HFFc6 (cell line): ENCODE data around the gene PARD3B. TPM values are rescaled to one million over a fixed set of nuclear protein-coding genes. Genes with fewer than 3 reads are reported as not detected.

Experiments used
- DNase-seq: peaks from one replicate; pipeline ENCODE4 v3.0.0-alpha.2; 2018
- H3K27ac Mint-ChIP-seq: 2 replicates; pipeline ENCODE4 v1.8.0; 2020; ENCODE audit warnings: mild to moderate bottlenecking, mixed read lengths
- H3K27me3 Mint-ChIP-seq: 2 replicates; pipeline ENCODE4 v1.8.0; 2021; ENCODE audit warnings: mild to moderate bottlenecking, moderate library complexity, mixed read lengths; ENCODE audit not compliant: insufficient read depth
- H3K36me3 Mint-ChIP-seq: 2 replicates; pipeline ENCODE4 v1.8.0; 2021; ENCODE audit warnings: low read depth, mixed read lengths
- H3K4me1 Mint-ChIP-seq: 2 replicates; pipeline ENCODE4 v1.8.0; 2020; ENCODE audit warnings: low read depth, mixed read lengths
- H3K4me3 Mint-ChIP-seq: 2 replicates; pipeline ENCODE4 v1.8.0; 2020; ENCODE audit warnings: mild to moderate bottlenecking, moderate library complexity, mixed read lengths
- H3K9me3 Mint-ChIP-seq: 2 replicates; pipeline ENCODE4 v1.8.0; 2020; ENCODE audit warnings: mild to moderate bottlenecking, mixed read lengths
- CTCF ChIP-seq: fragments of 200-600 bp; sonication (generic); IDR thresholded peaks from 2 replicates; pipeline ENCODE4 v1.5.0; 2021; ENCODE audit warnings: antibody characterized with exemption, mild to moderate bottlenecking
- total RNA-seq, 6 experiments: library from RNA; stranded (reverse); fragmentation: NEBNext Ultra II Directional; extraction: Animal tissue kit (Norgen Biotek cat#: 25700); gene quantifications; 2 replicates in 1 of 6; 3 replicates in 5 of 6; pipeline ENCODE4 v1.2.3, GENCODE V29; 2021

PARD3B gene
- total RNA-seq, 6 experiments from 2014 or later = 14.0 to 22.4 (median 15.3) TPM

GRCh38 chr2:204770735-204771134, 225.5 kb downstream of the PARD3B start:
- no peaks in the 10 kb centered on the region for H3K36me3 Mint-ChIP-seq
- no peaks in the 10 kb centered on the region for H3K27me3 Mint-ChIP-seq
- no peak overlapping the region for H3K27ac Mint-ChIP-seq
- no peaks in the 10 kb centered on the region for H3K9me3 Mint-ChIP-seq
- H3K4me1 Mint-ChIP-seq = peaks cover 4% of the 10 kb centered on the region
- no peak for TF ChIP-seq CTCF
- H3K4me3 Mint-ChIP-seq = no peak overlapping the region
- DNase-seq = no peak

GRCh38 chr2:204771721-204772120, 226.4 kb downstream of the PARD3B start:
- no peak overlapping the region for H3K4me3 Mint-ChIP-seq
- TF ChIP-seq CTCF = no peak
- no peak overlapping the region for H3K27ac Mint-ChIP-seq
- no peaks in the 10 kb centered on the region for H3K27me3 Mint-ChIP-seq
- no peak for DNase-seq
- no peaks in the 10 kb centered on the region for H3K9me3 Mint-ChIP-seq
- H3K4me1 Mint-ChIP-seq = peaks cover 14% of the 10 kb centered on the region
- H3K36me3 Mint-ChIP-seq = no peaks in the 10 kb centered on the region

- Mint-ChIP-seq H3K36me3 (no peaks in the 10 kb centered on the region), H3K27ac (no peak overlapping the region), H3K27me3 (no peaks in the 10 kb centered on the region), H3K9me3 (no peaks in the 10 kb centered on the region), H3K4me3 (no peak overlapping the region), H3K4me1 (peaks cover 22% of the 10 kb centered on the region)
- no peak for TF ChIP-seq CTCF
- DNase-seq = no peak
These were observed 227.3 kb downstream of the PARD3B start for GRCh38 chr2:204772546-204772945.

- Mint-ChIP-seq H3K27ac (no peak overlapping the region; the same call in 1 of the 2 replicates), H3K9me3 (no peaks in the 10 kb centered on the region)
These were observed 230.5 kb downstream of the PARD3B start for GRCh38 chr2:204775766-204776165.

GRCh38 chr2:204776781-204777559, 231.7 kb downstream of the PARD3B start:
- no peaks in the 10 kb centered on the region for H3K27me3 Mint-ChIP-seq
- H3K27ac Mint-ChIP-seq = peak overlapping the region; percentile 45; the same call in 1 of the 2 replicates
- H3K4me1 Mint-ChIP-seq = peaks cover 22% of the 10 kb centered on the region
- no peak for TF ChIP-seq CTCF
- no peak overlapping the region for H3K4me3 Mint-ChIP-seq
- no peak for DNase-seq
- H3K9me3 Mint-ChIP-seq = no peaks in the 10 kb centered on the region
- H3K36me3 Mint-ChIP-seq = peaks cover 5% of the 10 kb centered on the region; the same call in 1 of the 2 replicates

More at GRCh38 chr2:204775766-204776165, 230.5 kb downstream of the PARD3B start:
- TF ChIP-seq CTCF = no peak
- Mint-ChIP-seq H3K36me3 (peaks cover 5% of the 10 kb centered on the region; the same call in 1 of the 2 replicates), H3K4me1 (peaks cover 22% of the 10 kb centered on the region), H3K4me3 (no peak overlapping the region), H3K27me3 (no peaks in the 10 kb centered on the region)
- no peak for DNase-seq
